EH (cell line): ENCODE data around the gene FBXO44.

Experiments
- DNase-seq: peaks from one replicate; pipeline ENCODE4 v3.0.0-alpha.2; 2015; ENCODE audit warnings: low read depth

The FBXO44 gene

GRCh38 chr1:11659748-11660147 lies 5.1 kb downstream of the FBXO44 start:
- no peak for DNase-seq

GRCh38 chr1:11661103-11661502 lies 6.4 kb downstream of the FBXO44 start:
- no peak for DNase-seq

GRCh38 chr1:11664336-11665065 lies 9.8 kb downstream of the FBXO44 start:
- DNase-seq: peak; percentile 51

- DNase-seq: no peak
Observed at GRCh38 chr1:11668516-11668915, 13.8 kb downstream of the FBXO44 start.

GRCh38 chr1:11670747-11671146 lies 16.1 kb downstream of the FBXO44 start:
- no peak for DNase-seq

- no peak for DNase-seq
Observed at GRCh38 chr1:11671205-11671543, 16.5 kb downstream of the FBXO44 start.

- no peak for DNase-seq
Observed at GRCh38 chr1:11671544-11672286, 17.0 kb downstream of the FBXO44 start.

GRCh38 chr1:11673089-11673769 lies 18.6 kb downstream of the FBXO44 start:
- DNase-seq: no peak

GRCh38 chr1:11674488-11674887 lies 19.8 kb downstream of the FBXO44 start:
- DNase-seq: no peak

- no peak for DNase-seq
Observed at GRCh38 chr1:11675325-11675724, 20.6 kb downstream of the FBXO44 start.

GRCh38 chr1:11676386-11677103 lies 21.9 kb downstream of the FBXO44 start:
- DNase-seq: no peak

GRCh38 chr1:11678442-11678841 lies 23.8 kb downstream of the FBXO44 start:
- no peak for DNase-seq

- no peak for DNase-seq
Observed at GRCh38 chr1:11680270-11681070, 25.8 kb downstream of the FBXO44 start.

GRCh38 chr1:11681071-11681771 lies 26.5 kb downstream of the FBXO44 start, which contains the start of gene MAD2L2:
MAD2L2 (minus strand) TSS chr1:11681148; CDS start chr1:11680601, 547 bp downstream.
- peak; percentile 86 for DNase-seq

GRCh38 chr1:11682287-11682771 lies 27.7 kb downstream of the FBXO44 start:
- DNase-seq: peak; percentile 12

- DNase-seq: no peak
Observed at GRCh38 chr1:11682799-11683198, 28.1 kb downstream of the FBXO44 start.

GRCh38 chr1:11684070-11684469 lies 29.4 kb downstream of the FBXO44 start:
- DNase-seq: no peak

- DNase-seq: no peak
Observed at GRCh38 chr1:11685210-11685752, 30.6 kb downstream of the FBXO44 start.

GRCh38 chr1:11688506-11688905 lies 33.8 kb downstream of the FBXO44 start:
- DNase-seq: no peak
